Fibroblast of lung (primary cell): ENCODE results near the gene S100A8. TPM values are rescaled to one million over a fixed set of nuclear protein-coding genes. Genes with fewer than 3 reads are reported as not detected.

Experiments
- DNase-seq, 2 donors: peaks; one replicate each; pipeline versions ENCODE4 v3.0.0 to v3.0.0-alpha.2; 2010; ENCODE audit warnings: low read depth in 2 of 2
- H2AFZ ChIP-seq: 2 replicates; pipeline ENCODE4 v1.5.1; 2012; ENCODE audit warnings: low read length, control low read depth, inconsistent platforms
- H3K27ac ChIP-seq: 2 replicates; pipeline ENCODE4 v1.5.1; 2011; ENCODE audit warnings: low read length, control low read depth; ENCODE audit not compliant: insufficient read depth
- H3K27me3 ChIP-seq: 2 replicates; pipeline ENCODE4 v1.5.1; 2011; ENCODE audit warnings: mild to moderate bottlenecking, low read length; ENCODE audit not compliant: control insufficient read depth, insufficient read depth
- H3K36me3 ChIP-seq: 2 replicates; pipeline ENCODE4 v1.5.1; 2011; ENCODE audit warnings: low read length; ENCODE audit not compliant: control insufficient read depth, insufficient read depth
- H3K4me1 ChIP-seq: 2 replicates; pipeline ENCODE4 v1.5.1; 2011; ENCODE audit warnings: low read length; ENCODE audit not compliant: control insufficient read depth, insufficient read depth; ENCODE audit errors: extremely low read depth
- H3K4me2 ChIP-seq: 2 replicates; pipeline ENCODE4 v1.5.1; 2011; ENCODE audit warnings: low read length, control low read depth; ENCODE audit not compliant: insufficient read depth; ENCODE audit errors: extremely low read depth
- H3K4me3 ChIP-seq, 4 experiments: fragments of 200-600 bp in 1 of 4; sonication (generic) in 1 of 4; replicated peaks in 1 of 4; 2 replicates each; pipeline ENCODE4 v1.5.1; 2011 to 2016; ENCODE audit warnings: low read length in 4 of 4, low read depth in 3 of 4, mild to moderate bottlenecking in 3 of 4, control low read depth in 2 of 4, inconsistent platforms in 1 of 4, mixed read lengths in 1 of 4; ENCODE audit not compliant: insufficient read depth in 1 of 4; ENCODE audit errors: control extremely low read depth in 1 of 4
- H3K79me2 ChIP-seq: 2 replicates; pipeline ENCODE4 v1.5.1; 2012; ENCODE audit warnings: mild to moderate bottlenecking, low read length, inconsistent platforms; ENCODE audit not compliant: control insufficient read depth, insufficient read depth
- H3K9ac ChIP-seq: 2 replicates; pipeline ENCODE4 v1.5.1; 2011; ENCODE audit warnings: mild to moderate bottlenecking, low read length, control low read depth; ENCODE audit not compliant: insufficient read depth
- H3K9me3 ChIP-seq: 2 replicates; pipeline ENCODE4 v1.5.1; 2012; ENCODE audit warnings: low read depth, low read length; ENCODE audit not compliant: control insufficient read depth, insufficient read depth
- H4K20me1 ChIP-seq: 2 replicates; pipeline ENCODE4 v1.5.1; 2011; ENCODE audit warnings: low read length; ENCODE audit not compliant: control insufficient read depth, insufficient read depth; ENCODE audit errors: extremely low read depth
- EZH2 ChIP-seq: IDR thresholded peaks from 2 replicates; pipeline ENCODE4 v1.5.1; 2012; ENCODE audit warnings: low read length, control low read depth, mild to moderate bottlenecking; ENCODE audit errors: missing control alignments
- polyA plus RNA-seq, 2 donors: library from polyadenylated mRNA; depleted of rRNA in 1 of 2; stranded (reverse) in 1 of 2; unstranded in 1 of 2; fragments of >200 nt; gene quantifications; 2 replicates each; pipeline ENCODE4 v1.2.1, GENCODE V29; 2011 to 2012; ENCODE audit warnings: missing spikeins in 1 of 2
- total RNA-seq: library from RNA; depleted of rRNA; stranded (reverse); fragments of >200 nt; gene quantifications from 2 replicates; pipeline ENCODE4 v1.2.1, GENCODE V29; 2014
- TF ChIP-seq, protein P1 (sequence below), 2 donors: IDR thresholded peaks in 1 of 2; conservative IDR thresholded peaks in 1 of 2; 1 replicate in 1 of 2; 2 replicates in 1 of 2; pipeline ENCODE4 v1.5.1; 2011 to 2012; ENCODE audit warnings: low read length in 2 of 2, control low read depth in 1 of 2, inconsistent platforms in 1 of 2, low read depth in 1 of 2, mild to moderate bottlenecking in 1 of 2

The S100A8 gene
- total and polyA plus RNA-seq, 2 donors (not counting 1 experiment from before 2014, with no cell fraction given) = not detected

DNA sequence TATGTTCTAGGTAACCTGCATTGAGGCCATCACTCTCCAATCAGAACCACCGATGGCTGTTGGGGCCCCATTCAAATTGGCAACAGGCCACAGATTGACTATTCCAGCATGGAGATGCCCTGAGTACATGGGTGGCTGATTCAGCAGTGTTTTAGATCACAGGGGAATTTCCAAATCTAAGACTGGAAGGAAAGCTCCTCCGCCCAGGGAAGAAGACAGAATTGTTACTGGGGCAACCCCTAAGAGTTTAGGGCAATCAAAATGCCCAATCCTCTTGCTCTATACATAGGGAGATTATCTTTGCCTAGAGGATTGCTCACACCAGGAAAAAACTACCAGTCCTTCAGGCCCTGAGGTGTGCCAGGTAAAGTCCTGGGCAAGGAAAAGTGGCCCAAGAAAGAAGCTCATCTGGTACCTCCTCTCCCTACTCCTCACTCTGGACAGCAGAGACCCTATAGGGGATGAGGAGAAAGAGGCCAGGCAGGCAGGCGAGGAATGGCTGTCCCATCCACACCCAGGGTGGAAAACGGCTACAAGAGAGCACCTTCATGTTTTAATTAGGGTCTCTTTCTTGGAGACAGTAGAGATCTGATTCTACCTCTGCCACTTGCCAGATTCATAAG is 5.8 kb downstream of the S100A8 start:
- H3K27ac ChIP-seq = no peak overlapping the region
- H3K79me2 ChIP-seq = no peaks in the 10 kb centered on the region
- no peak overlapping the region for H2AFZ ChIP-seq
- no peaks in the 10 kb centered on the region for H3K9me3 ChIP-seq
- no peak for DNase-seq
- no peaks in the 10 kb centered on the region for H3K4me1 ChIP-seq
- H3K4me2 ChIP-seq = no peak overlapping the region
- no peak overlapping the region for H3K9ac ChIP-seq
- H4K20me1 ChIP-seq = no peaks in the 10 kb centered on the region
- no peak overlapping the region for H3K4me3 ChIP-seq
- H3K27me3 ChIP-seq = no peaks in the 10 kb centered on the region
- TF ChIP-seq, protein P1, sequence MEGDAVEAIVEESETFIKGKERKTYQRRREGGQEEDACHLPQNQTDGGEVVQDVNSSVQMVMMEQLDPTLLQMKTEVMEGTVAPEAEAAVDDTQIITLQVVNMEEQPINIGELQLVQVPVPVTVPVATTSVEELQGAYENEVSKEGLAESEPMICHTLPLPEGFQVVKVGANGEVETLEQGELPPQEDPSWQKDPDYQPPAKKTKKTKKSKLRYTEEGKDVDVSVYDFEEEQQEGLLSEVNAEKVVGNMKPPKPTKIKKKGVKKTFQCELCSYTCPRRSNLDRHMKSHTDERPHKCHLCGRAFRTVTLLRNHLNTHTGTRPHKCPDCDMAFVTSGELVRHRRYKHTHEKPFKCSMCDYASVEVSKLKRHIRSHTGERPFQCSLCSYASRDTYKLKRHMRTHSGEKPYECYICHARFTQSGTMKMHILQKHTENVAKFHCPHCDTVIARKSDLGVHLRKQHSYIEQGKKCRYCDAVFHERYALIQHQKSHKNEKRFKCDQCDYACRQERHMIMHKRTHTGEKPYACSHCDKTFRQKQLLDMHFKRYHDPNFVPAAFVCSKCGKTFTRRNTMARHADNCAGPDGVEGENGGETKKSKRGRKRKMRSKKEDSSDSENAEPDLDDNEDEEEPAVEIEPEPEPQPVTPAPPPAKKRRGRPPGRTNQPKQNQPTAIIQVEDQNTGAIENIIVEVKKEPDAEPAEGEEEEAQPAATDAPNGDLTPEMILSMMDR (conservative IDR thresholded peaks at IDR 0.05 in 1 of 2, IDR thresholded peaks at IDR 0.05 in 1 of 2; ENCODE audit: low read depth in 1 of 2, low read length in 2 of 2) = no peak
- TF ChIP-seq EZH2 = no peak
- no peaks in the 10 kb centered on the region for H3K36me3 ChIP-seq

DNA sequence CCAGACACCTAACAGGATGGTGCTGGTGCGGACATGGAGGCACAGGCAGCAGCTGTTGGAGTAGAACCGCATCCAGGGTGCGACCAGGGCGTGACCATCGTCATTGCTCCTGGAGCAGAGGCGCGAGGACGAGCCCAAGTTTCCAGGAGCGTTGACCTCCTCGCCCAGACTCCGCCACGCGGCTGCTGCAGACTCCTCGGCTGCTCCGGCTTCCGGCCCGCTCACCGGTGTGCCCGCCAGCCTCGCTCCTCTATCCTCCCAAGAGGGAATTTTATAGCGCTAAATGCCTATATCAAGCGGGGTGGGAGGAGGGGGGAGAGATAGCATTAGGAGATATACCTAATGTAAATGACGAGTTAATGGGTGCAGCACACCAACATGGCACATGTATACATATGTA is 10.2 kb downstream of the S100A8 start:
- no peak for TF ChIP-seq EZH2
- TF ChIP-seq, protein P1 (conservative IDR thresholded peaks at IDR 0.05 in 1 of 2, IDR thresholded peaks at IDR 0.05 in 1 of 2; ENCODE audit: low read depth in 1 of 2, low read length in 2 of 2) = no peak
- DNase-seq = no peak
- H3K4me1 ChIP-seq = no peaks in the 10 kb centered on the region

DNA sequence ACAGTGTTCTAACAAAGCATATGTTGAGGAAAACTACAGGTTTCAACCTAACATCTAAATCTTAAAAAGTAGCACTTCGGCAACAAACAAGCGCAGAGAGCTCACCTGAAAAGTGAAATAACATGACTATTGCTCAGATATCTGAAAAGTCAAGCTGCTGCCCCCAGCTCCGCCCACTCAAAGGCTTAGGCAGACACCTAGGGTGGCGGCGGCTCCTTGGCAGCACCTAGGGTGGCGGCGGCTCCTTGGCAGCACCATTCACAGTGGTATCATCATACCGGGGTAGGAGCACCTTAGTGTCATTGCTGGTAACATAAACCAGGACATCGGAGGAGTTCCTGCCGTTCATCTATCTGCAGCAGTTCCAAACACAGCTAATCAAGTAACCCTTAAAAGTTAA is 11.3 kb downstream of the S100A8 start:
- TF ChIP-seq, protein P1 (conservative IDR thresholded peaks at IDR 0.05 in 1 of 2, IDR thresholded peaks at IDR 0.05 in 1 of 2; ENCODE audit: low read depth in 1 of 2, low read length in 2 of 2) = no peak
- no peak for TF ChIP-seq EZH2
- H3K9ac ChIP-seq = no peak overlapping the region
- no peak overlapping the region for H3K4me3 ChIP-seq
- no peak overlapping the region for H3K27ac ChIP-seq
- no peaks in the 10 kb centered on the region for H3K79me2 ChIP-seq
- H3K4me2 ChIP-seq = no peak overlapping the region
- H3K4me1 ChIP-seq = no peaks in the 10 kb centered on the region
- no peak overlapping the region for H2AFZ ChIP-seq
- no peaks in the 10 kb centered on the region for H4K20me1 ChIP-seq
- no peaks in the 10 kb centered on the region for H3K36me3 ChIP-seq
- no peak for DNase-seq
- no peaks in the 10 kb centered on the region for H3K27me3 ChIP-seq
- no peaks in the 10 kb centered on the region for H3K9me3 ChIP-seq

More for the DNA sequence above, 10.2 kb downstream of the S100A8 start:
- Histone ChIP-seq H3K9me3 (no peaks in the 10 kb centered on the region), H3K27ac (no peak overlapping the region), H3K4me3 (no peak overlapping the region), H2AFZ (no peak overlapping the region), H3K4me2 (no peak overlapping the region), H3K79me2 (no peaks in the 10 kb centered on the region), H3K27me3 (no peaks in the 10 kb centered on the region), H3K9ac (no peak overlapping the region), H3K36me3 (no peaks in the 10 kb centered on the region), H4K20me1 (no peaks in the 10 kb centered on the region)
